H1 (cell line): ENCODE measurements around the gene WIPF1. TPM values are rescaled to one million over a fixed set of nuclear protein-coding genes. Genes with fewer than 3 reads are reported as not detected.

Source experiments
- CTCF ChIA-PET: fragments of 300-600 bp; sonication (Branson Sonifier 250); formaldehyde crosslinking; loops from one replicate; lab custom pipeline; 2021; ENCODE audit not compliant: partially characterized antibody; lab: Charles Lee
- POLR2A ChIA-PET: fragments of 300-600 bp; sonication (Branson Sonifier 250); formaldehyde crosslinking; loops from one replicate; lab custom pipeline; 2021; ENCODE audit warnings: inconsistent platforms; ENCODE audit not compliant: partially characterized antibody; lab: Charles Lee
- DNase-seq, 2 experiments: peaks; one replicate each; pipeline versions ENCODE4 v3.0.0 to v3.0.0-alpha.2; 2010 to 2022; ENCODE audit warnings: low spot score in 2 of 2, low read depth in 1 of 2, mixed read lengths in 1 of 2
- FAIRE-seq: peaks from 2 replicates; lab custom pipeline; 2011; peaks lifted over from hg19 to GRCh38; lab: Jason Lieb, UNC
- H2AFZ ChIP-seq: 2 replicates; pipeline ENCODE4 v1.8.1; 2012; ENCODE audit warnings: low read length, inconsistent platforms
- H2AK5ac ChIP-seq: 2 replicates; pipeline ENCODE4 v1.6.1; 2013; ENCODE audit warnings: low read depth, low read length
- H2BK120ac ChIP-seq: replicated peaks from 2 replicates; pipeline ENCODE3; 2013; ENCODE audit warnings: low read depth, low read length, inconsistent platforms
- H2BK12ac ChIP-seq: 2 replicates; pipeline ENCODE4 v1.6.1; 2013; ENCODE audit warnings: low read depth, low read length
- H2BK15ac ChIP-seq: 2 replicates; pipeline ENCODE4 v1.6.1; 2013; ENCODE audit warnings: low read length
- H2BK20ac ChIP-seq: 2 replicates; pipeline ENCODE4 v1.6.1; 2013; ENCODE audit warnings: low read length
- H2BK5ac ChIP-seq: 2 replicates; pipeline ENCODE4 v1.6.1; 2013; ENCODE audit warnings: low read depth, low read length
- H3K14ac ChIP-seq: 2 replicates; pipeline ENCODE4 v1.6.1; 2013; ENCODE audit warnings: inconsistent platforms; ENCODE audit not compliant: insufficient read length
- H3K18ac ChIP-seq: 2 replicates; pipeline ENCODE4 v1.6.1; 2013; ENCODE audit warnings: low read length; ENCODE audit errors: extremely low read depth
- H3K23ac ChIP-seq: 2 replicates; pipeline ENCODE4 v1.6.1; 2013; ENCODE audit warnings: inconsistent platforms; ENCODE audit not compliant: insufficient read length
- H3K23me2 ChIP-seq: 2 replicates; pipeline ENCODE4 v1.6.1; 2013; ENCODE audit warnings: low read depth, low read length
- H3K27ac ChIP-seq: 2 replicates; pipeline ENCODE4 v1.6.1; 2011; ENCODE audit warnings: low read depth, low read length, inconsistent platforms
- H3K27me3 ChIP-seq, 4 experiments: replicated peaks in 1 of 4; 1 replicate in 1 of 4; 2 replicates in 3 of 4; pipeline versions ENCODE4 v1.6.1 to v1.8.1; 2011 to 2013; ENCODE audit warnings: low read length in 3 of 4, mild to moderate bottlenecking in 3 of 4, inconsistent platforms in 2 of 4, mixed read lengths in 2 of 4, moderate library complexity in 1 of 4; ENCODE audit not compliant: control insufficient read depth in 3 of 4, insufficient read depth in 3 of 4; ENCODE audit errors: extremely low read depth in 1 of 4
- H3K36me3 ChIP-seq, 4 experiments: 2 replicates each; pipeline versions ENCODE4 v1.6.1 to v1.8.1; 2011 to 2013; ENCODE audit warnings: mild to moderate bottlenecking in 4 of 4, low read length in 3 of 4, moderate library complexity in 2 of 4, control low read depth in 1 of 4, inconsistent platforms in 1 of 4; ENCODE audit not compliant: insufficient read depth in 4 of 4, control insufficient read depth in 2 of 4
- H3K4ac ChIP-seq: replicated peaks from 2 replicates; pipeline ENCODE3; 2013; ENCODE audit warnings: low read length, low read depth, mixed read lengths, inconsistent platforms; ENCODE audit not compliant: insufficient read length
- H3K4me1 ChIP-seq, 4 experiments: replicated peaks in 1 of 4; 1 replicate in 1 of 4; 2 replicates in 3 of 4; pipeline versions ENCODE4 v1.6.1 to v1.8.1; 2011 to 2013; ENCODE audit warnings: low read length in 3 of 4, inconsistent platforms in 2 of 4, mixed read lengths in 1 of 4; ENCODE audit not compliant: insufficient read depth in 4 of 4, control insufficient read depth in 3 of 4
- H3K4me2 ChIP-seq, 2 experiments: 2 replicates each; pipeline versions ENCODE4 v1.6.1 to v1.8.1; 2011 to 2013; ENCODE audit warnings: low read depth in 2 of 2, low read length in 2 of 2, control low read depth in 1 of 2, inconsistent platforms in 1 of 2, mild to moderate bottlenecking in 1 of 2; ENCODE audit not compliant: insufficient read depth in 1 of 2
- H3K4me3 ChIP-seq, 4 experiments: fragments of 200-600, 300-600 bp in 1 of 4; sonication (generic), shearing (Covaris generic), sonication (Bioruptor Twin) in 1 of 4; 2 replicates each; pipeline versions ENCODE4 v1.5.1 to v1.8.1; 2011 to 2016; ENCODE audit warnings: low read length in 4 of 4, low read depth in 3 of 4, control low read depth in 2 of 4, inconsistent platforms in 2 of 4, mild to moderate bottlenecking in 2 of 4, mixed read lengths in 1 of 4, moderate library complexity in 1 of 4; ENCODE audit not compliant: insufficient read depth in 2 of 4; ENCODE audit errors: extremely low read depth in 1 of 4
- H3K56ac ChIP-seq: replicated peaks from 2 replicates; pipeline ENCODE3; 2013; ENCODE audit warnings: low read depth, mild to moderate bottlenecking, mixed read lengths, low read length, inconsistent platforms; ENCODE audit not compliant: insufficient read length
- H3K79me1 ChIP-seq: 2 replicates; pipeline ENCODE4 v1.6.1; 2013; ENCODE audit warnings: low read depth, low read length, control low read depth
- H3K79me2 ChIP-seq, 2 experiments: 2 replicates each; pipeline versions ENCODE4 v1.6.1 to v1.8.1; 2012 to 2013; ENCODE audit warnings: low read length in 2 of 2, mild to moderate bottlenecking in 2 of 2, inconsistent platforms in 1 of 2; ENCODE audit not compliant: insufficient read depth in 2 of 2, control insufficient read depth in 1 of 2
- H3K9ac ChIP-seq, 4 experiments: replicated peaks in 1 of 4; 1 replicate in 1 of 4; 2 replicates in 3 of 4; pipeline versions ENCODE4 v1.6.1 to v1.8.1; 2011 to 2013; ENCODE audit warnings: low read depth in 3 of 4, low read length in 3 of 4, control low read depth in 2 of 4, mild to moderate bottlenecking in 2 of 4, moderate library complexity in 2 of 4, inconsistent platforms in 1 of 4; ENCODE audit errors: extremely low read depth in 1 of 4
- H3K9me3 ChIP-seq, 2 experiments: 2 replicates each; pipeline versions ENCODE4 v1.6.1 to v1.8.1; 2012 to 2013; ENCODE audit warnings: mild to moderate bottlenecking in 2 of 2, moderate library complexity in 2 of 2, control low read depth in 1 of 2, inconsistent platforms in 1 of 2, low read depth in 1 of 2, low read length in 1 of 2, mixed read lengths in 1 of 2; ENCODE audit not compliant: insufficient read depth in 2 of 2
- H4K20me1 ChIP-seq, 2 experiments: replicated peaks in 1 of 2; 2 replicates each; pipeline versions ENCODE3 to v1.8.1; 2011 to 2013; ENCODE audit warnings: inconsistent platforms in 2 of 2, low read length in 2 of 2, mild to moderate bottlenecking in 1 of 2; ENCODE audit not compliant: insufficient read depth in 2 of 2, control insufficient read depth in 1 of 2
- H4K5ac ChIP-seq: 2 replicates; pipeline ENCODE4 v1.6.1; 2013; ENCODE audit warnings: low read length, low read depth, mixed read lengths, inconsistent platforms; ENCODE audit not compliant: insufficient read length
- H4K8ac ChIP-seq: 2 replicates; pipeline ENCODE4 v1.8.0; 2013; ENCODE audit warnings: mild to moderate bottlenecking, moderate library complexity, low read length, inconsistent platforms; ENCODE audit not compliant: insufficient read depth; ENCODE audit errors: extremely low read depth
- H4K91ac ChIP-seq: replicated peaks from 2 replicates; pipeline ENCODE3; 2013; ENCODE audit warnings: low read length, mixed read lengths, inconsistent platforms; ENCODE audit not compliant: insufficient read length
- GTF2F1 ChIP-seq: IDR thresholded peaks from 2 replicates; pipeline ENCODE4 v1.6.1; 2012; ENCODE audit warnings: low read depth, low read length, improper control_type of control experiment, borderline replicate concordance
- SAP30 ChIP-seq: fragments of 300-600 bp; sonication (generic); IDR thresholded peaks from 2 replicates; pipeline ENCODE4 v1.7.1; 2012; ENCODE audit warnings: low read length, moderate library complexity, mild to moderate bottlenecking, inconsistent platforms; ENCODE audit not compliant: insufficient read depth, insufficient replicate concordance
- SIRT6 ChIP-seq: IDR thresholded peaks from one replicate; pipeline ENCODE4 v1.7.1; 2012; ENCODE audit warnings: low read length, inconsistent platforms
- SIX5 ChIP-seq: IDR thresholded peaks from 2 replicates; pipeline ENCODE4 v1.6.1; 2011; ENCODE audit warnings: mild to moderate bottlenecking, low read depth, low read length
- WGBS, 2 experiments: shearing (Covaris generic) in 1 of 2; methylation state at CpG; one replicate each; pipeline versions ENCODE4 v1.1.6 to v1.1.7; 2013 to 2015; ENCODE audit warnings: low lambda C conversion rate in 2 of 2, mixed read lengths in 2 of 2, inconsistent platforms in 1 of 2, low coverage in 1 of 2, missing lambda C conversion rate in 1 of 2; ENCODE audit not compliant: insufficient replicate concordance in 2 of 2, insufficient coverage in 1 of 2, insufficient read length in 1 of 2; ENCODE audit errors: extremely low coverage in 1 of 2, missing lambda C conversion rate in 1 of 2; 5-methylcytosine and 5-hydroxymethylcytosine counted together
- polyA plus RNA-seq, 7 experiments: library from polyadenylated mRNA; depleted of rRNA in 3 of 7; stranded (reverse) in 5 of 7; unstranded in 2 of 7; fragments of >200 nt in 5 of 7; fragments of 200-250 nt in 2 of 7; gene quantifications; 1 replicate in 5 of 7; 2 replicates in 1 of 7; 4 replicates in 1 of 7; pipeline versions ENCODE4 v1.2.1 to v1.2.3, GENCODE V29; 2011 to 2013; ENCODE audit warnings: missing spikeins in 2 of 7, mixed read lengths in 2 of 7
- total RNA-seq: library from RNA; stranded (reverse); fragmentation: NEBNext Ultra II Directional; extraction: Animal tissue kit (Norgen Biotek cat#: 25700); gene quantifications from 2 replicates; pipeline ENCODE4 v1.2.1, GENCODE V29; 2021

WIPF1 gene
- total and polyA plus RNA-seq, 2 of the 8 experiments (the other 6 are each of a cell fraction or from before 2014, with no cell fraction given) = 4.7 to 5.2 TPM

DNA sequence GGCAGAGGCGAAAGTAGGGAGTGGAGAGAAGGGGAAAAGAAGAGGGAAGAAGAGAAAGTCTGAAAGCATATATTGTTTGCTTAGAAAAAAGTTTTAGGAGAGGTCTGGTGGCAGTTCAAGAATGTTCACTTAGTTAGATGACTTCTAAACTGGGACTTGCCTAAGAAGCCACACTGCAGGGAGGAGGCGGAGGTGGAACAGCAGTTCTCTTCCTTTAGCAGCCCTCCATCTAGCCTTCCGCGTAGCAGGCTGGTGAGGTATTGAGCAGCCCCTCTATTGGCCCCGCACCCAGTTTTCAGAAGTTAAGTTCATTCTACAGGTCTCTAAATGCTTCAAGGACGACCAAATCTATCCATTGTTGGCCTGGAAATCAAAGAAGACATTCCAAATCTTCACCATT, 31.9 kb upstream of the WIPF1 start:
- WGBS, 2 experiments = 87% methylated on average over 6 of the region's 6 CpGs; no CpG with 5 or more reads in 1 of the 2 experiments

More for the DNA sequence above, 31.9 kb upstream of the WIPF1 start:
- Histone ChIP-seq H4K20me1 (no peaks in the 10 kb centered on the region), H2BK15ac (no peak overlapping the region), H2BK120ac (no peak overlapping the region), H2AFZ (no peak overlapping the region), H3K14ac (no peak overlapping the region), H4K8ac (no peak overlapping the region), H3K27ac (no peak overlapping the region), H2BK20ac (no peak overlapping the region), H3K23me2 (no peaks in the 10 kb centered on the region), H3K18ac (no peak overlapping the region), H3K27me3 (no peaks in the 10 kb centered on the region), H3K56ac (no peak overlapping the region), H3K36me3 (no peaks in the 10 kb centered on the region), H3K4me3 (no peak overlapping the region), H3K9ac (no peak overlapping the region), H3K79me1 (no peaks in the 10 kb centered on the region), H3K4me1 (no peaks in the 10 kb centered on the region), H3K9me3 (no peaks in the 10 kb centered on the region), H2BK12ac (no peak overlapping the region), H3K23ac (no peak overlapping the region), H4K5ac (no peak overlapping the region), H3K4me2 (no peak overlapping the region), H2AK5ac (no peak overlapping the region), H4K91ac (no peak overlapping the region), H3K4ac (no peak overlapping the region), H3K79me2 (no peaks in the 10 kb centered on the region), H2BK5ac (no peak overlapping the region)
- TF ChIP-seq SAP30 (no peak), GTF2F1 (no peak), SIRT6 (no peak), SIX5 (no peak)
- ChIA-PET CTCF (interaction anchor here (0.8 to 1.4 kb wide), 2 partner anchors 17 to 71 kb away, joined by 3 read pairs; no protein-coding TSS in a partner anchor), POLR2A (no interaction called here)
- no peak for DNase-seq
- no peak for FAIRE-seq
